ENCODE data around the gene GNGT2.

GRCh38 chr17:49201481-49201927 is 8.9 kb downstream of the GNGT2 start:
- TF ChIP-seq CTCF (tag by site-specific recombination; IDR thresholded peaks at IDR 0.05) (no peak), TCF7L2 (IDR thresholded peaks at IDR 0.05; ENCODE audit: borderline replicate concordance, low read depth, low read length) (no peak), ZBTB21 (tag by site-specific recombination; IDR thresholded peaks at IDR 0.05) (no peak), MYNN (tag by site-specific recombination; IDR thresholded peaks at IDR 0.05; ENCODE audit: borderline replicate concordance) (no peak), PBX3 (CRISPR knock-in tag; IDR thresholded peaks at IDR 0.05) (no peak), ZNF76 (tag by site-specific recombination; IDR thresholded peaks at IDR 0.05; ENCODE audit: borderline replicate concordance, low read depth) (no peak)

Data from HEK293 (cell line).